Glutamatergic neuron (in vitro differentiated cells): ENCODE data around the gene RASD2. TPM values are rescaled to one million over a fixed set of nuclear protein-coding genes. Genes with fewer than 3 reads are reported as not detected.
"Not testable (repeated sequence)": the region's sequence is repeated elsewhere in the genome, so short reads cannot be mapped to it uniquely, and the experiment has no call there.

Experiments used
- DNase-seq: peaks from one replicate; pipeline ENCODE4 v3.0.0; 2022
- H3K27ac Mint-ChIP-seq: one replicate; pipeline ENCODE4 v1.8.0; 2020; ENCODE audit warnings: mild to moderate bottlenecking, mixed read lengths, inconsistent platforms; ENCODE audit not compliant: unreplicated experiment
- H3K27me3 Mint-ChIP-seq: one replicate; pipeline ENCODE4 v1.8.0; 2020; ENCODE audit warnings: mild to moderate bottlenecking, moderate library complexity, mixed read lengths, inconsistent platforms; ENCODE audit not compliant: unreplicated experiment
- H3K36me3 Mint-ChIP-seq: one replicate; pipeline ENCODE4 v1.8.0; 2020; ENCODE audit warnings: mild to moderate bottlenecking, mixed read lengths, inconsistent platforms; ENCODE audit not compliant: unreplicated experiment
- H3K4me1 Mint-ChIP-seq: one replicate; pipeline ENCODE4 v1.8.0; 2020; ENCODE audit warnings: mild to moderate bottlenecking, low read depth, mixed read lengths, inconsistent platforms; ENCODE audit not compliant: unreplicated experiment
- H3K4me3 Mint-ChIP-seq: one replicate; pipeline ENCODE4 v1.8.0; 2020; ENCODE audit warnings: mild to moderate bottlenecking, mixed read lengths, inconsistent platforms; ENCODE audit not compliant: unreplicated experiment
- H3K9me3 Mint-ChIP-seq: one replicate; pipeline ENCODE4 v1.8.0; 2020; ENCODE audit warnings: mild to moderate bottlenecking, moderate library complexity, mixed read lengths, inconsistent platforms; ENCODE audit not compliant: unreplicated experiment
- total RNA-seq: library from RNA; stranded (reverse); fragmentation: NEBNext Ultra II Directional; extraction: Animal tissue kit (Norgen Biotek cat#: 25700); gene quantifications from one replicate; pipeline ENCODE4 v1.2.1, GENCODE V29; 2021; ENCODE audit not compliant: unreplicated experiment
- TF ChIP-seq, protein P1 (sequence below): fragments of 200-600 bp; sonication (generic); IDR thresholded peaks from one replicate; pipeline ENCODE4 v1.5.0; 2021; ENCODE audit not compliant: partially characterized antibody, unreplicated experiment

Gene RASD2
- total RNA-seq, 1 donor from 2014 or later = 0.20 TPM

DNA sequence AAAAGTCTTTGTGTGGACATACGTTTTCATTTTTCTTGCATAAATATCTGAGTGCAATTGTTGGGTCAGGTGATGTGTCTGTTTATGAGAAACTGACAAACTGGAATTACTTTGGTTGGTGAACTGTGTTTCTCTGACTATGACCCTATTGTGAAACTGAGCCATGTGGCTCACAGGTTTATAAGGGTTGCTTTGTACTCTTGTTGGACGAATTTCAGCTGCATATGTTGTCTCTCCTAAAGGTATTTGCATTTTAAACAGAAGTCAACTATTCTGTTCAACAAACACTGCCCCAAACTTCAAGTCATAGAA lies 34.4 kb upstream of the RASD2 start:
- Mint-ChIP-seq H3K27me3 (peaks cover 3% of the 10 kb centered on the region), H3K27ac (no peak overlapping the region), H3K4me3 (no peak overlapping the region), H3K36me3 (no peaks in the 10 kb centered on the region), H3K9me3 (no peaks in the 10 kb centered on the region), H3K4me1 (peaks cover 7% of the 10 kb centered on the region)
- no peak for DNase-seq
- TF ChIP-seq, protein P1, sequence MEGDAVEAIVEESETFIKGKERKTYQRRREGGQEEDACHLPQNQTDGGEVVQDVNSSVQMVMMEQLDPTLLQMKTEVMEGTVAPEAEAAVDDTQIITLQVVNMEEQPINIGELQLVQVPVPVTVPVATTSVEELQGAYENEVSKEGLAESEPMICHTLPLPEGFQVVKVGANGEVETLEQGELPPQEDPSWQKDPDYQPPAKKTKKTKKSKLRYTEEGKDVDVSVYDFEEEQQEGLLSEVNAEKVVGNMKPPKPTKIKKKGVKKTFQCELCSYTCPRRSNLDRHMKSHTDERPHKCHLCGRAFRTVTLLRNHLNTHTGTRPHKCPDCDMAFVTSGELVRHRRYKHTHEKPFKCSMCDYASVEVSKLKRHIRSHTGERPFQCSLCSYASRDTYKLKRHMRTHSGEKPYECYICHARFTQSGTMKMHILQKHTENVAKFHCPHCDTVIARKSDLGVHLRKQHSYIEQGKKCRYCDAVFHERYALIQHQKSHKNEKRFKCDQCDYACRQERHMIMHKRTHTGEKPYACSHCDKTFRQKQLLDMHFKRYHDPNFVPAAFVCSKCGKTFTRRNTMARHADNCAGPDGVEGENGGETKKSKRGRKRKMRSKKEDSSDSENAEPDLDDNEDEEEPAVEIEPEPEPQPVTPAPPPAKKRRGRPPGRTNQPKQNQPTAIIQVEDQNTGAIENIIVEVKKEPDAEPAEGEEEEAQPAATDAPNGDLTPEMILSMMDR = no peak

DNA sequence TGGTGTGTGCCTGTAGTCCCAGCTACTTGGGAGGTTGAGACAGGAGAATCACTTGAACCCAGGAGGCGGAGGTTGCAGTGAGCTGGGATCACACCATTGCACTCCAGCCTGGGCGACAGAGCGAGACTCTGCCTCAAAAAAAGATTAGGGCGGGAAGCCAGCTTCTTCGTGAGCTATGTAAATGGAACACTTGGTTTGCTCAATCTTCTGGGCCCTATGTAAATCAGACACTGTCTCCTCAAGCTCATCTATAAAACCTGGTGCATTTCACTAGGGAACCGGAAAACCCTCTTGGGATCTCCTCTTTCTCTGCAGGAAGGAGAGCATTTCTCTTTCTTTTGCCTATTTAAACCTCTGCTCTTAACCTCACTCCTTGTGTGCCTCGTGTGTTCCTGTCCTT lies 32.8 kb upstream of the RASD2 start:
- H3K36me3 Mint-ChIP-seq, H3K9me3 Mint-ChIP-seq, H3K27me3 Mint-ChIP-seq, DNase-seq, H3K4me3 Mint-ChIP-seq, H3K4me1 Mint-ChIP-seq, H3K27ac Mint-ChIP-seq: not testable (repeated sequence)

GRCh38 chr22:35509451-35509850 lies 31.2 kb upstream of the RASD2 start:
- H3K4me3 Mint-ChIP-seq = no peak overlapping the region

DNA sequence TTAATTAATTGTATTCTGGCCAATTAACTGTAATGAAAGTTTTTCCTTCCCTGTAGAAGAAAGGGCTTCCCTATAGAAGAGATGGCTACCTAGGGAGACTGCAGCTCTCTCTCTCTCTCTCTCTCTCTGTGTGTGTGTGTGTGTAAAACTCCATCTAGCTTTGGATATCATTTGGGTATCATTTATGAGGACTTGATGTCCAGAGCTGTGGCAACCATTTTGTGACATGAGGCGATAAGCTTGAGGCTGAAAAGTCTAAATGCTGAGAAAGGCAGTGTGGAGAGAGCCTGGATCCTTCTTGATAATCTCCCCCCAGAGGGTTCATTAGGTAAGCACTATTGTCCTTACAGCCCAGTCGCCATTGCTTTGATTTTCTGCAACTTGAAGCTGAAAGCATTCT lies 30.7 kb upstream of the RASD2 start:
- no peak overlapping the region for H3K27ac Mint-ChIP-seq
- H3K36me3 Mint-ChIP-seq = no peaks in the 10 kb centered on the region
- peaks cover 7% of the 10 kb centered on the region for H3K4me1 Mint-ChIP-seq
- H3K27me3 Mint-ChIP-seq = peaks cover 4% of the 10 kb centered on the region
- H3K9me3 Mint-ChIP-seq = peaks cover 1% of the 10 kb centered on the region
- H3K4me3 Mint-ChIP-seq = no peak overlapping the region
- TF ChIP-seq, protein P1 = no peak
- no peak for DNase-seq

More at GRCh38 chr22:35509451-35509850, 31.2 kb upstream of the RASD2 start:
- TF ChIP-seq, protein P1 = no peak
- Mint-ChIP-seq H3K36me3 (no peaks in the 10 kb centered on the region), H3K27ac (no peak overlapping the region), H3K27me3 (peaks cover 4% of the 10 kb centered on the region), H3K4me1 (peaks cover 7% of the 10 kb centered on the region), H3K9me3 (peaks cover 1% of the 10 kb centered on the region)
- no peak for DNase-seq

- peaks cover 4% of the 10 kb centered on the region for H3K27me3 Mint-ChIP-seq
- no peak overlapping the region for H3K27ac Mint-ChIP-seq
- no peaks in the 10 kb centered on the region for H3K36me3 Mint-ChIP-seq
- DNase-seq = no peak
- no peak overlapping the region for H3K4me3 Mint-ChIP-seq
- peaks cover 7% of the 10 kb centered on the region for H3K4me1 Mint-ChIP-seq
- peaks cover 1% of the 10 kb centered on the region for H3K9me3 Mint-ChIP-seq
- TF ChIP-seq, protein P1 = no peak
Measured at GRCh38 chr22:35510481-35510934, 30.1 kb upstream of the RASD2 start.

- no peak overlapping the region for H3K4me3 Mint-ChIP-seq
- no peak for DNase-seq
- H3K27me3 Mint-ChIP-seq = peaks cover 4% of the 10 kb centered on the region
- H3K27ac Mint-ChIP-seq = no peak overlapping the region
- H3K36me3 Mint-ChIP-seq = no peaks in the 10 kb centered on the region
- TF ChIP-seq, protein P1 = no peak
- H3K4me1 Mint-ChIP-seq = peaks cover 7% of the 10 kb centered on the region
- H3K9me3 Mint-ChIP-seq = peaks cover 1% of the 10 kb centered on the region
Measured at GRCh38 chr22:35510951-35511350, 29.7 kb upstream of the RASD2 start.
